Natural killer cell (primary cell): ENCODE measurements around the gene RBFA. TPM values are rescaled to one million over a fixed set of nuclear protein-coding genes. Genes with fewer than 3 reads are reported as not detected.

Experiments
- ATAC-seq, 3 donors: fragments of 150-1000 bp in 2 of 3; fragments of 200-7000 bp in 1 of 3; cut with Tn5 transposase; 1 replicate in 1 of 3; 2 replicates in 2 of 3; pipeline ENCODE4 v1.10.0; 2021; ENCODE audit warnings: mild to moderate bottlenecking in 2 of 3, moderate library complexity in 2 of 3
- DNase-seq, 2 donors: peaks; one replicate each; pipeline versions ENCODE4 v3.0.0 to v3.0.0-alpha.2; 2013 to 2021; ENCODE audit warnings: mixed read lengths in 1 of 2
- H3K27ac ChIP-seq: one replicate; pipeline ENCODE4 v1.5.1; 2013; ENCODE audit warnings: mild to moderate bottlenecking, low read length
- H3K27me3 ChIP-seq: one replicate; pipeline ENCODE4 v1.6.1; 2013; ENCODE audit warnings: low read length; ENCODE audit not compliant: control insufficient read depth, insufficient read depth
- H3K36me3 ChIP-seq: one replicate; pipeline ENCODE4 v1.6.1; 2013; ENCODE audit warnings: low read length; ENCODE audit not compliant: control insufficient read depth, insufficient read depth
- H3K4me1 ChIP-seq: one replicate; pipeline ENCODE4 v1.6.1; 2013; ENCODE audit warnings: low read length; ENCODE audit not compliant: control insufficient read depth, insufficient read depth
- H3K4me3 ChIP-seq: one replicate; pipeline ENCODE4 v1.5.1; 2013; ENCODE audit warnings: low read length
- H3K9me3 ChIP-seq: one replicate; pipeline ENCODE4 v1.6.1; 2013; ENCODE audit warnings: low read length; ENCODE audit not compliant: control insufficient read depth, insufficient read depth
- H3K27ac Mint-ChIP-seq, 2 donors: one replicate each; pipeline ENCODE4 v1.8.0; 2022; ENCODE audit warnings: mild to moderate bottlenecking in 2 of 2, mixed read lengths in 2 of 2, moderate library complexity in 1 of 2
- H3K27me3 Mint-ChIP-seq, 2 donors: one replicate each; pipeline ENCODE4 v1.8.0; 2022; ENCODE audit warnings: low read depth in 2 of 2, mixed read lengths in 2 of 2
- H3K36me3 Mint-ChIP-seq: one replicate; pipeline ENCODE4 v1.8.0; 2022; ENCODE audit warnings: mixed read lengths
- H3K4me1 Mint-ChIP-seq, 2 donors: one replicate each; pipeline ENCODE4 v1.8.0; 2022; ENCODE audit warnings: mixed read lengths in 2 of 2
- H3K4me3 Mint-ChIP-seq: one replicate; pipeline ENCODE4 v1.8.0; 2022; ENCODE audit warnings: mild to moderate bottlenecking, moderate library complexity, mixed read lengths
- H3K9me3 Mint-ChIP-seq, 2 donors: one replicate each; pipeline ENCODE4 v1.8.0; 2022; ENCODE audit warnings: mixed read lengths in 2 of 2
- CTCF ChIP-seq: fragments of 200-600 bp; IDR thresholded peaks from one replicate; pipeline ENCODE4 v1.8.0; 2022; ENCODE audit warnings: antibody characterized with exemption
- WGBS: methylation state at CpG from one replicate; pipeline ENCODE4 v1.1.7; 2013; ENCODE audit warnings: missing lambda C conversion rate; ENCODE audit not compliant: insufficient coverage; 5-methylcytosine and 5-hydroxymethylcytosine counted together
- intact Hi-C: fragments of 100-400 bp; cut with micrococcal nuclease; formaldehyde crosslinking; loops from one replicate; pipeline ENCODE4 v1.14.2; 2022
- total RNA-seq, 4 donors: library from RNA; stranded (reverse); fragments of 120-200 nt in 1 of 4; gene quantifications; one replicate each; pipeline versions ENCODE4 v1.2.3 to v1.2.4, GENCODE V29; 2013 to 2022

The RBFA gene
- total RNA-seq, 3 donors from 2014 or later (not counting 1 experiment from before 2014, with no cell fraction given): 11.9 to 17.7 (median 12.4) TPM

- Mint-ChIP-seq H3K4me1 (no peaks in the 10 kb centered on the region), H3K4me3 (no peak overlapping the region), H3K27ac (no peak overlapping the region), H3K9me3 (no peaks in the 10 kb centered on the region), H3K27me3 (no peaks in the 10 kb centered on the region), H3K36me3 (no peaks in the 10 kb centered on the region)
- Histone ChIP-seq H3K27ac (no peak overlapping the region), H3K4me3 (no peak overlapping the region), H3K4me1 (no peaks in the 10 kb centered on the region), H3K36me3 (peaks cover 6% of the 10 kb centered on the region), H3K9me3 (no peaks in the 10 kb centered on the region), H3K27me3 (no peaks in the 10 kb centered on the region)
- ATAC-seq (no peak), DNase-seq (no peak)
- TF ChIP-seq CTCF: no peak
- 92% methylated on average over 8 of the region's 11 CpGs for WGBS
- intact Hi-C loops: no loop called here
Measured at GRCh38 chr18:80041424-80041823, 7.2 kb downstream of the RBFA start.

DNA sequence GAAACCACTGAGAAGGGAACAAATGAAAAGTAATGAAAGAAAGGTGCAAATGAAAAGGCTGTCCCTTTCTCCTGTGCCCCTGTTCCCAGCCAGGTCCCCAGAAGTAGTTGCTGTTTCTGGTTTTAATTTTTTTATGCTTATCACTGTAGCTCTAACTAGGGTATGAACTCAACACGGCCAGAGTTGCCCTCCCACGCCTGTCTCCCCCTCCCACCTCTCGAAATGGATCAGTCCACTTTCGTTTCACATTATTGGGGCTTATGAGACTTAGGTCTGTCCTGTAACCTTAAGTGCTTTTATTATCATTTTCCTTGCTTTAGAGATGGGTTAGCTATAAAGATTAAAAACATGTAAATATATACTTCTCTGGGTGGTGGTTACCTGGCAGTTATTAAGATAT lies 8.6 kb downstream of the RBFA start:
- H3K4me3 ChIP-seq: no peak overlapping the region
- WGBS: 84% methylated on average over 4 of the region's 4 CpGs
- no peaks in the 10 kb centered on the region for H3K27me3 ChIP-seq
- Mint-ChIP-seq H3K27me3 (no peaks in the 10 kb centered on the region), H3K4me1 (no peaks in the 10 kb centered on the region), H3K36me3 (no peaks in the 10 kb centered on the region), H3K9me3 (no peaks in the 10 kb centered on the region), H3K27ac (no peak overlapping the region), H3K4me3 (no peak overlapping the region)
- no peak overlapping the region for H3K27ac ChIP-seq
- peaks cover 4% of the 10 kb centered on the region for H3K36me3 ChIP-seq
- DNase-seq (no peak), ATAC-seq (no peak)
- no peaks in the 10 kb centered on the region for H3K4me1 ChIP-seq
- no peaks in the 10 kb centered on the region for H3K9me3 ChIP-seq
- intact Hi-C loops: no loop called here
- TF ChIP-seq CTCF: no peak

DNA sequence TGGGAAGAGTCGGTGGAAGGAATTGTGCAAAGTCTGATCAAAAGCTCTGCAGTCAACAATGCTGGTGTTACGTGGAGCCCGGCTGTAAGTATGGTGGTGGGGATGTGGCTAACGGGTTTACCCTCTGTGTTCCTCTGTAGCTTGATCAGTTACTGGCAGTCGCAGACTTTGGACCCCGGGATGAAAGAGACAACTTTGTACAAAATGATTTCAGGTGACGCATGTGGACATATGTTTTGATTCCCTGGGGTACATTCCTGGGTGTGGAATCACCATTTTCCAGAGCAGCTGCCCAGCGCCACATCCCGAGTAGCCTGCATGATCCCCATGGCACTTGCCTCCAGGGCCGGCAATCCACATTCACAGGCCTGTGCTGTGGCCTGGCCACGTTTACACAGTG lies 9.8 kb downstream of the RBFA start:
- Mint-ChIP-seq H3K4me3 (no peak overlapping the region), H3K4me1 (no peaks in the 10 kb centered on the region), H3K9me3 (no peaks in the 10 kb centered on the region), H3K36me3 (no peaks in the 10 kb centered on the region), H3K27me3 (no peaks in the 10 kb centered on the region), H3K27ac (no peak overlapping the region)
- TF ChIP-seq CTCF: no peak
- no peak overlapping the region for H3K4me3 ChIP-seq
- no peaks in the 10 kb centered on the region for H3K36me3 ChIP-seq
- WGBS: 91% methylated on average over 11 of the region's 11 CpGs
- no peaks in the 10 kb centered on the region for H3K27me3 ChIP-seq
- ATAC-seq: no peak
- no peak overlapping the region for H3K27ac ChIP-seq
- no peaks in the 10 kb centered on the region for H3K4me1 ChIP-seq
- no peak for DNase-seq
- no peaks in the 10 kb centered on the region for H3K9me3 ChIP-seq
- intact Hi-C loops: no loop called here

GRCh38 chr18:80046011-80046410 lies 11.8 kb downstream of the RBFA start:
- no peak overlapping the region for H3K27ac ChIP-seq
- H3K4me1 Mint-ChIP-seq: no peaks in the 10 kb centered on the region
- TF ChIP-seq CTCF: no peak
- no peaks in the 10 kb centered on the region for H3K4me1 ChIP-seq
- peaks cover 2% of the 10 kb centered on the region for H3K36me3 Mint-ChIP-seq
- H3K36me3 ChIP-seq: no peaks in the 10 kb centered on the region
- H3K9me3 ChIP-seq: peaks cover 2% of the 10 kb centered on the region
- no peak overlapping the region for H3K4me3 Mint-ChIP-seq
- WGBS: 97% methylated on average over 8 of the region's 8 CpGs
- no peak overlapping the region for H3K27ac Mint-ChIP-seq
- H3K27me3 ChIP-seq: no peaks in the 10 kb centered on the region
- no peak for DNase-seq
- H3K9me3 Mint-ChIP-seq: peaks cover 2% of the 10 kb centered on the region in 2 donors
- ATAC-seq: no peak
- H3K27me3 Mint-ChIP-seq: no peaks in the 10 kb centered on the region
- intact Hi-C loops: no loop called here
- no peak overlapping the region for H3K4me3 ChIP-seq
